GM21737 (cell line): Measurements from ENCODE around the gene ADAMTSL4.
"Not testable (repeated sequence)": the region's sequence is repeated elsewhere in the genome, so short reads cannot be mapped to it uniquely, and the experiment has no call there.

ENCODE experiments used
- ATAC-seq: cut with Tn5 transposase; IDR thresholded peaks from one replicate; pipeline ENCODE4 v1.9.1; 2021; ENCODE audit warnings: mild to moderate bottlenecking, moderate library complexity; ENCODE audit not compliant: unreplicated experiment

ADAMTSL4 gene

DNA sequence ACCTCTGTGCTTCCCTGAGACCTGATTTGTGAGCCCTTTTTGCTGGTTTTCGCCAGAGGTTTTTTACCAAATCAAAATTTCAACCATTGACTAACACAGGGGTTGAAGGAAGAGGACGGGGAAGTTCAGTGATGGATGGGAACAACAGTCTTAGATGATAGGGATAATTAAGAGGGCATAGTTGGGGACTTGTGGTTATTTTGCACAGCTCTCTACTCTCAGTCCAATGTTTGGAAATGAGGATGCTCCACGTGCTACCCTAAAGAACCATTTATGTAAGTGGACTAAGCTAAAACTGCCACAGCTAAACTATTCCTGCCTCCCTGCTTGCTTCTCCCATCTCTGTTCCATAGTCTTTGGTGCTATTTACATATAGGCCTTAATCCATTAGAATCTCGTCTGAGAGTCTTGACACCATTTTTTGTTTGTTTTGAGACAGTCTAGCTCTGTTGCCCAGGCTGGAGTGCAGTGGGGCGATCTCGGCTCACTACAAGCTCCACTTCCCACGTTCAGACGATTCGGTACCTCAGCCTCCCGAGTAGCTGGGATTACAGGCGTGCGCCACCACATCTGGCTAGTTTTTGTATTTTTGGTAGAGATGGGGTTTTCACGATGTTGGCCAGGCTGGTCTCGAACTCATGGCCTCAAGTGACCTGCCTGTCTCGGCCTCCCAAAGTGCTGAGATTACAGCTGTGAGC lies 30.9 kb downstream of the ADAMTSL4 start:
- ATAC-seq = no peak

DNA sequence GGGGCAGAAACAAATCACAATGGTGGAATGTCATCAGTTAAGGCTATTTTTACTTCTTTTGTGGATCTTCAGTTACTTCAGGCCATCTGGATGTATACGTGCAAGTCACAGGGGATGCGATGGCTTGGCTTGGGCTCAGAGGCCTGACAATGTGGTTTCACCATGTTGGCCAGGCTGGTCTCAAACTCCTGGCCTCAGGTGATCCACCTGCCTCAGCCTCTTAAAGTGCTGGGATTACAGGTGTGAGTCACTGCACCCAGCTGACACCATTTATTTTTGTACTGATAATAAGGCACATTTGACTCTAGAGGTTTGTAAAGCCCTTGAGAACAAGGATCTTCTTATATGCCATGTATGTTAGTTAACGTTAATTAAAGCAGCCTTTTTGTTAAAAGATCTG lies 31.8 kb downstream of the ADAMTSL4 start:
- not testable (repeated sequence) for ATAC-seq

DNA sequence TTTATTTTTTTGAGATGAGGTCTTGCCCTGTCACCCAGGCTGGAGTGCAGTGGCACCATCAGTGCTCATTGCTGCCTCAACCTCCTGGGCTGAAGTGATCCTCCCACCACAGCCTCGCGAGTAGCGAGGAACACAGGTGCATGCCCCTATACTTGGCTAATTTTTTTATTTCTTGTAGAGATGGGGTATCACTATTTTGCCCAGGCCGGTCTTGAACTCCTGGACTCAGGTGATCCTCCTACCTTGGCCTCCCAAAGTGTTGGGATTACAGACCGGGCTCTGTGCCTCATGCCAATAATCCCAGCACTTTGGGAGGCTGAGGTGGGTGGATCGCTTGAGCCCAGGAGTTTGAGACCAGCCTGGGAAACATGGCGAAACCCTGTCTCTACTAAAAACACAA lies 32.2 kb downstream of the ADAMTSL4 start:
- ATAC-seq = not testable (repeated sequence)

DNA sequence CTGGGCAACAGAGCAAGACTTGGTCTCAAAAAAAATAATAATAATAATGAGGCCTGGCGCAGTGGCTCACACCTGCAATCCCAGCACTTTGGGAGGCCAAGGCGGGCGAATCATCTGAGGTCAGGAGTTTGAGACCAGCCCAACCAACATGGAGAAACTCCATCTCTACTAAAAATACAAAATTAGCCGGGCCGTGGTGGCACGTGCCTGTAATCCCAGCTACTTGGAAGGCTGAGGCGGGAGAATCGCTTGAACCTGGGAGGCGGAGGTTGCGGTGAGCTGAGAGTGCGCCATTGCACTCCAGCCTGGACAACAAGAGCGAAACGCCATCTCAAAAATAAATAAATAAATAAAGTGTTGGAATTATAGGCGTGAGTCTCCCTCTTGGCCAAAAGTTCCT lies 32.8 kb downstream of the ADAMTSL4 start:
- ATAC-seq = not testable (repeated sequence)

DNA sequence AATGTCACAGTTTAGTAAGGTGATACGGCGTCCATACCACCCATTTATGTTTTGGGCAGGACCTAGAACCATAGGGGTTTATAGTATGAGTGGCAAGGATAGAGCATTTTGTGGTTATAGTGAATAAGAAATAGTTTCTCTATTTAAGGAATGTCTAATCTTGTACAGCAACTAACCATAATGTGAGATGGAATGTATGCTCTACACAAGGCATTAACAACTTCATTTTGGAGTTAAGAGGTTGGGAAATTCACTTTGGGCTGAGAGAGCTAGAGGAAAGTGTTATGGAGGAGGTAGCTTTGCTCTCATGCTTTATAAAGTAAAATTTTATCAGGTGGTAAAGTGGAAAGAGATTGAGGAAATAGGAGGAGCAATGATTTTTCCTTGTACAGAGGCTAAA lies 33.2 kb downstream of the ADAMTSL4 start:
- no peak for ATAC-seq

DNA sequence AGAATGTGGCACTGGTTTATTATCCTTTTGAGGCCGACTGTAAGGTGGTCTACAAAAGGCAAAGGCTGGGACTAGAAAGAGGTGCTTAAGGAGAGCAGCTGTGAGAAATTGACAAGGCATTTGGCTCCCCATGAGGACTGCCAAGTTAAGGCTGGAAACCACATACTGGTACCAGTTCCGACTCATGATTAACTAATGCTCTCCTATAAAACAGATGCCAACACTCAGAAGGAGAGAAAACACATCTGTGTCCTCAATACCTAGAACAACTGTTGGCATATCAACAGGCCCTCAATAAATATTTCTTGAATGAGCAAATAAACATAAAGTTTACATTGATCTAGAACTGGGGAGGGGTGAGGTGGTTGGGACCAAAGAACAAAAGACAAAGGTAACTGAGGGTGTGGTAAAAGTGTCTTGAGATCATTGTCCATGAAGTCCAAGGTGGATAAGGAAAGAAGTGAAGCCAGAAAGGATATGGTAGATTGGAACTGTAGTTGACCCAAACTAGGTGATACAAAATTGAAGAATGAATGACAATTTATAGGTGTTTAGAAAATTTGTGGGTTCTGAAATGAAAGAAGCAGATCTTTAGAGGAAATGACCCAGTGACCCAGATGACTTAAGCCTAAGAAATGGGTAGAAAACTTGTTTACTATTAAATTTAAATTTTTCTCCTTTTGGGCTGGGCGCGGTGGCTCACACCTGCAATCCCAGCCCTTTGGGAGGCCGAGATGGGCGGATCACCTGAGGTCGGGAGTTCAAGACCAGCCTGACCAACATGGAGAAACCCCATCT lies 47.1 kb downstream of the ADAMTSL4 start:
- no peak for ATAC-seq

DNA sequence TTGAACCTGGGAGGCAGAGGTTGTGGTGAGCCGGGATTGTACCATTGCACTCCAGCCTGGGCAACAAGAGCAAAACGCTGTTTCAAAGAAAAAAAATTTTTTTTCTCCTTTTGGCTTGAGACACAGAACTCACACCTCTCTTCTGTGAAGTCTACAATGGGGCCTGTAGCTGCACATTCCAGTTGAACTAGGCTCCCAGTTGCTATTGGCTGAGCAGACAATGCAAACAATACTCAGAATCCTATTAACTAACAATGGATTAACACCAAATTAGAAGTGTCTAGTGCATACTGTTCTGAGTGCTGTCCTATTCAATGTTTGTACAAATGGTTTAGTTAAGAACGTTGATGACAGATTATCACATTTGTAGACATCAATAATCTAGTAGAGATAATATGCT lies 47.8 kb downstream of the ADAMTSL4 start:
- ATAC-seq = no peak

DNA sequence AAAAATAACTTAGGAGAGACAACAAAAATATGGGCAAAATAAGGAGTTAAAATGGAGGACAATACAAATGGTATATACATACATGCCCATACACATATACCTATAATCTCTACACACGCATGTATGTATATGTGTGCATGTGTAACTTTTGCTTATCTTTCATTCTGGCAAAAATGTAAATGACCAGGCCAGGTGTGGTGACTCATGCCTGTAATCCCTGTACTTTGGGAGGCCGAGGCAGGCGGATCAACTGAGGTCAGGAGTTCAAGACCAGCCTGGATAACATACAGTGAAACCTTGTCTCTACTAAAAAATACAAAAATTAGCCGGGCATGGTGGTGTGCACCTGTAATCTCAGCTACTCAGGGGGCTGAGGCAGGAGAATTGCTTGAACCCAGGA lies 49.1 kb downstream of the ADAMTSL4 start:
- not testable (repeated sequence) for ATAC-seq

DNA sequence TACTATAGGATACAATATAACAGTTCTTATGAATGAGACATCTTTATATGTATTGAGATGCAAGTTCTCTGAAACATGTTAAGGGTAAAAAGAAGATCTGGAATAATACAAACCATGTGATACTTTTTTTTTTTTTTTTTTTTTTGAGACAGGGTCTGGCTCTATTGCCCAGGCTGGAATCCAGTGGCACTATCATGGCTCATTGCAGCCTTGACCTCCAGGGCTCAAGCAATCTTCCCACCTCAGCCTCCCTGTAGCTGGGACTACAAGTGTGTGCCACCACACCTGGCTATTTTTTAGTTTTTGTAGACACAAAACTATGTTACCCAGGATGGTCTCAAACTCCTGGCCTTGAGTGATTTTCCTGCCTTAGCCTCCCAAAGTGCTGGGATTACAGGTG lies 52.3 kb downstream of the ADAMTSL4 start:
- ATAC-seq = no peak

DNA sequence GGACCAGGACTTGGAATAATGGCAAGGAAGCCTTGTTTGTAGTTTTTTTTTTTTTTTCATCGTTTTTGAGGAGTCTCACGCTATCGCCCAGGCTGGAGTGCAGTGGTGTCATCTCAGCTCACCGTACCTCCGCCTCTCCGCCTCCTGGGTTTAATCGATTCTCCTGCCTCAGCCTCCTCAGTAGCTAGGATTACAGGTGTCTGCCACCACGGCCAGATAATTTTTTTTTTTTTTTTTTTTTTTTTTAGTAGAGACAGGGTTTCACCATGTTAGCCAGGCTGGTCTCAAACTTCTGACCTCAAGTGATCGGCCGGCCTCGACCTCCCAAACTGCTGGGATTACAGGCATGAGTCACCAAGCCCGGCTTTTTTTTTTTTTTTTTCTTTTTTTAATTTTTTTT lies 53.2 kb downstream of the ADAMTSL4 start:
- ATAC-seq = not testable (repeated sequence)

DNA sequence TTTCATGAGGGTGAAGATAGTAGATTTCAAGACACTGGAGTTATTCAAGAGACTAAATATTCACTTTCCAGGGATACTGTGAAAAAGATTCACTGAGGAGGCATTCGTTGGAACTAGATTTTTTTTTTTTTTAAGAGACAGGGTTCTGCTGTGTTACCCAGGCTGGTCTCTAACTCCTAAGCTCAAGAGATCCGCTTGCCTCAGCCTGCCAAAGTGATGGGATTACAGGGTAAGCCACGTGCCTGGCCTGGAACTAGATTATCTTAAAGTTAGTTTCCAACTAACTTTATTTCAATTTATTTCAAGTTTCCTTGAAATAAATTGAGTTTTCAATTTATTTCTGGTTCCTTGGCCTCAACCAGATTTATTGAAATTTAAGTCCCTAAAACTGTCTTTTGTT lies 54.5 kb downstream of the ADAMTSL4 start:
- no peak for ATAC-seq

DNA sequence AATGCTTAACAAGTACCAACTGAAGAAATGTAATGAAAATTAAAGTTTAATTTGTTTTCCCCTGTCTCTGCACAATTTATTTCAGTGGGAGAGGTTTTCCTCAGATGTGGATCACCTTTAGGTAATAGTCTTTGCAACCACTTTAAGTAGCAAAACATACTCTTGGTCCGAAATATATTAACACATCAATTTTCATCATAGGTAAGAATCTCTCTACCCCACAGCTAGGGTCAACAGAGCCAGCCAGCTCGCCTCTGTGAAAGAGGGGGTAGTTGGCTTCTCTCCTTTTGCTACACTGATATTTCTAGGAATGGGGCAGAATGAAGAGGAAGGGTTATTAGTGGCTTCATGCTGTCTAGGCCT lies 55.0 kb downstream of the ADAMTSL4 start:
- ATAC-seq = no peak

DNA sequence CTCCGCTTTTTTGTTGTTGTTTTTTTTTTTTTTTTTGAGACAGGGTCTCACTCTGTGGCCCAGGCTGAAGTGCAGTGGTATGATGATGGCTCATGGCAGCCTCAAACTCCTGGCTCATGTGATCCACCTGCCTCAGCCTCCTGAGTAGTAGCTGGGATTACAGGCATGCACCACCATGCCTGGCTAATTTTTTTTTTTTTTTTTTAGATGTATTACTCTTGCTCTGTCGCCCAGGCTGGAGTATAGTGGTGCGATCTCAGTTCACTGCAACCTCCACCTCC lies 56.2 kb downstream of the ADAMTSL4 start:
- not testable (repeated sequence) for ATAC-seq

DNA sequence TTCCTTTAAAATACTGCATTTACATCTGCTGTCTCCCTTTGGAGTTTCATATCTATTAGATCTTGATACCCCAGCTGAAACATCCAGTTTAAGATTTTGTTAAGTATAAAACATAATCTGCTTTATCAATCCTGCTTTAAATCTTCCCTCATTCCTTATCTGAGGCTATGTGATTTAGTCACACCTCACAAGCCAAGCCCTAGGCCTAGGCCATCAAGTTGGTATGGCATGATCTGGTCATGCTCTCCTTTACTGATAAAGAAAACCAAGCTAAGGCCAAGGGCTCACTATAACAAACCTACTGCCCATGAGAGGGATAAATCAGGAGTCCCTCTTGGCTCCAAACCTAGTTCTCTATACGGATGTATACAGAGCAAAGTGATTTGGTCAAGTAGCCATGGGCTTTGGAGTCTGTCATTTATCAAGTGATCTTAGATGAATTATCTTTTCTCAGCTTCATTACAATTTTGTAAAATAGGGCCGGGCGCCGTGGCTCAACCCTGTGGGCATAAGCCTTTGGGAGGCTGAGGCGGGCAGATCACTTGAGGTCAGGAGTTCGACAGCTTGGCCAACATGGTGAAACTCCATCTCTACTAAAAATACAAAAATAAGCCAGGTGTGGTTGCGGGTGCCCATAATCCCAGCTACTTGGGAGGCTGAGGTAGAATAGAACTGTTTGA lies 57.4 kb downstream of the ADAMTSL4 start:
- no peak for ATAC-seq

DNA sequence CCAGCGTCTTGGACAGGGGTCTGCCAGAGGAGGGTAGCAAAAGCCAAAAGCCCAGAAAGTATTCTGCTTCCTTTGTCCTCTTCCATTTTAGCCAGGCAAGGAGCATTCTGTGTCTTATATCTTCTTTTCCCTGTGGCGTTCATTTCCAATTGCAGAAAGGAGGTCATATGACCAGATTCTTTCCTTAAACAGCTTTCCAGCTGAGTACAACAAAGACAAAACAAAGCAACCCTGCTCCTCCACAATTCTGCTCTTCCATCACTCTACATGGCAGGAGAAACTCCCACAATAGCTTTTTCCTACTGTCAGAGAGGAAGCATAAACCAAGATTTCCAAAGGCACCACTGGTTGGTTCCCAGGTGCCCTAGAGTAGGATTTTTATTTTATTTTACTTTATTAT lies 60.5 kb downstream of the ADAMTSL4 start:
- no peak for ATAC-seq
